Progenitor cell of endocrine pancreas (in vitro differentiated cells): ENCODE measurements around the gene HES4. TPM values are rescaled to one million over a fixed set of nuclear protein-coding genes. Genes with fewer than 3 reads are reported as not detected.

Experiments used
- DNase-seq: peaks from one replicate; pipeline ENCODE4 v3.0.0; 2021; ENCODE audit warnings: low spot score; ENCODE audit not compliant: unreplicated experiment
- H3K27ac Mint-ChIP-seq: 2 replicates; pipeline ENCODE4 v1.8.0; 2021; ENCODE audit warnings: mild to moderate bottlenecking, moderate library complexity, mixed read lengths
- H3K27me3 Mint-ChIP-seq: 2 replicates; pipeline ENCODE4 v1.8.0; 2021; ENCODE audit warnings: mixed read lengths
- H3K36me3 Mint-ChIP-seq: 2 replicates; pipeline ENCODE4 v1.8.0; 2022; ENCODE audit warnings: mixed read lengths; ENCODE audit not compliant: insufficient read depth
- H3K4me1 Mint-ChIP-seq: 2 replicates; pipeline ENCODE4 v1.8.0; 2021; ENCODE audit warnings: low read depth, mixed read lengths
- H3K4me3 Mint-ChIP-seq: 2 replicates; pipeline ENCODE4 v1.8.0; 2021; ENCODE audit warnings: low read depth, mild to moderate bottlenecking, moderate library complexity, mixed read lengths
- H3K9me3 Mint-ChIP-seq: 2 replicates; pipeline ENCODE4 v1.8.0; 2021; ENCODE audit warnings: low read depth, mixed read lengths
- CTCF ChIP-seq: fragments of 200-600 bp; sonication (generic); IDR thresholded peaks from one replicate; pipeline ENCODE4 v1.5.0; 2021; ENCODE audit warnings: antibody characterized with exemption, mild to moderate bottlenecking; ENCODE audit not compliant: unreplicated experiment
- total RNA-seq: library from RNA; stranded (reverse); gene quantifications from 2 replicates; pipeline ENCODE4 v1.2.1, GENCODE V29; 2021

The HES4 gene
- total RNA-seq, 1 donor from 2014 or later = 83.8 TPM

- Mint-ChIP-seq H3K9me3 (no peaks in the 10 kb centered on the region), H3K27ac (no peak overlapping the region), H3K4me1 (peaks cover 7% of the 10 kb centered on the region), H3K27me3 (no peaks in the 10 kb centered on the region), H3K4me3 (peak overlapping the region; percentile 58), H3K36me3 (peaks cover 6% of the 10 kb centered on the region)
- DNase-seq = no peak
- TF ChIP-seq CTCF = no peak
These were observed 38.7 kb downstream of the HES4 start for GRCh38 chr1:961132-961669.

GRCh38 chr1:960363-961131, 39.4 kb downstream of the HES4 start, which contains the start of gene KLHL17:
Gene KLHL17 (plus strand): TSS chr1:960584. CDS start chr1:960694, 110 bp downstream.
- Mint-ChIP-seq H3K9me3 (no peaks in the 10 kb centered on the region), H3K36me3 (peaks cover 6% of the 10 kb centered on the region), H3K27ac (no peak within 1 kb of the TSS), H3K27me3 (no peaks in the 10 kb centered on the region), H3K4me3 (peak within 1 kb of the TSS; percentile 85), H3K4me1 (peaks cover 7% of the 10 kb centered on the region)
- DNase-seq = peak; percentile 52
- no peak for TF ChIP-seq CTCF

- H3K4me1 Mint-ChIP-seq = peaks cover 7% of the 10 kb centered on the region
- no peak for DNase-seq
- no peak for TF ChIP-seq CTCF
- no peak overlapping the region for H3K27ac Mint-ChIP-seq
- peaks cover 7% of the 10 kb centered on the region for H3K36me3 Mint-ChIP-seq
- H3K27me3 Mint-ChIP-seq = no peaks in the 10 kb centered on the region
- peak overlapping the region; percentile 85 for H3K4me3 Mint-ChIP-seq
- no peaks in the 10 kb centered on the region for H3K9me3 Mint-ChIP-seq
These were observed 40.0 kb downstream of the HES4 start for GRCh38 chr1:959731-960362.

- no peak for TF ChIP-seq CTCF
- Mint-ChIP-seq H3K4me3 (peak within 1 kb of the TSS; percentile 85), H3K4me1 (peaks cover 7% of the 10 kb centered on the region), H3K36me3 (peaks cover 7% of the 10 kb centered on the region), H3K9me3 (no peaks in the 10 kb centered on the region), H3K27me3 (no peaks in the 10 kb centered on the region), H3K27ac (peak within 1 kb of the TSS; percentile 50)
- DNase-seq = peak; percentile 94
These were observed 40.8 kb downstream of the HES4 start, which contains the start of gene NOC2L for GRCh38 chr1:958823-959730. Gene NOC2L (minus strand): TSS chr1:959256. CDS start chr1:959240, 16 bp downstream.
